ENCODE data around the gene DYNC1I2.
"Not testable (repeated sequence)": the region's sequence is repeated elsewhere in the genome, so short reads cannot be mapped to it uniquely, and the experiment has no call there.

The DYNC1I2 gene

GRCh38 chr2:171772373-171772772 lies 85.1 kb downstream of the DYNC1I2 start:
- H3K27ac ChIP-seq (ENCODE audit: low read length) = no peak overlapping the region
- H3K9me3 ChIP-seq (ENCODE audit: control insufficient read depth, insufficient read depth, low read length) = no peaks in the 10 kb centered on the region; the same call in 1 of the 2 replicates
- H3K4me3 ChIP-seq (ENCODE audit: low read length) = no peak overlapping the region
- no CpG with 5 or more reads among the region's 5 CpGs for WGBS (ENCODE audit: insufficient coverage, insufficient read length)
- H3K36me3 ChIP-seq (ENCODE audit: control insufficient read depth, insufficient read depth, low read length) = no peaks in the 10 kb centered on the region
- H3K27me3 ChIP-seq (ENCODE audit: control insufficient read depth, insufficient read depth, low read length) = no peaks in the 10 kb centered on the region
- no peak for DNase-seq (ENCODE audit: low read depth, low spot score)
- no peaks in the 10 kb centered on the region for H3K4me1 ChIP-seq (ENCODE audit: control insufficient read depth, insufficient read depth, low read length)

GRCh38 chr2:171774581-171774980 lies 87.3 kb downstream of the DYNC1I2 start:
- H3K4me3 ChIP-seq (ENCODE audit: low read length); H3K4me1 ChIP-seq (ENCODE audit: control insufficient read depth, insufficient read depth, low read length); H3K27me3 ChIP-seq (ENCODE audit: control insufficient read depth, insufficient read depth, low read length); H3K36me3 ChIP-seq (ENCODE audit: control insufficient read depth, insufficient read depth, low read length); DNase-seq (ENCODE audit: low read depth, low spot score); H3K9me3 ChIP-seq (ENCODE audit: control insufficient read depth, insufficient read depth, low read length); H3K27ac ChIP-seq (ENCODE audit: low read length): not testable (repeated sequence)
- no CpG with 5 or more reads among the region's 35 CpGs for WGBS (ENCODE audit: insufficient coverage, insufficient read length)

GRCh38 chr2:171778515-171778914 lies 91.2 kb downstream of the DYNC1I2 start:
- Histone ChIP-seq H3K36me3 (ENCODE audit: control insufficient read depth, insufficient read depth, low read length) (no peaks in the 10 kb centered on the region), H3K9me3 (ENCODE audit: control insufficient read depth, insufficient read depth, low read length) (no peaks in the 10 kb centered on the region; the same call in 1 of the 2 replicates), H3K27ac (ENCODE audit: low read length) (no peak overlapping the region), H3K4me1 (ENCODE audit: control insufficient read depth, insufficient read depth, low read length) (no peaks in the 10 kb centered on the region), H3K27me3 (ENCODE audit: control insufficient read depth, insufficient read depth, low read length) (no peaks in the 10 kb centered on the region), H3K4me3 (ENCODE audit: low read length) (no peak overlapping the region)
- no peak for DNase-seq (ENCODE audit: low read depth, low spot score)
- whole genome bisulfite sequencing (ENCODE audit: insufficient coverage, insufficient read length) = no CpG with 5 or more reads among the region's 3 CpGs

GRCh38 chr2:171785450-171785849 lies 98.2 kb downstream of the DYNC1I2 start:
- H3K9me3 ChIP-seq (ENCODE audit: control insufficient read depth, insufficient read depth, low read length) = no peaks in the 10 kb centered on the region
- no peak overlapping the region for H3K4me3 ChIP-seq (ENCODE audit: low read length)
- H3K4me1 ChIP-seq (ENCODE audit: control insufficient read depth, insufficient read depth, low read length) = no peaks in the 10 kb centered on the region
- H3K27me3 ChIP-seq (ENCODE audit: control insufficient read depth, insufficient read depth, low read length) = no peaks in the 10 kb centered on the region
- no peaks in the 10 kb centered on the region for H3K36me3 ChIP-seq (ENCODE audit: control insufficient read depth, insufficient read depth, low read length)
- no peak for DNase-seq (ENCODE audit: low read depth, low spot score)
- H3K27ac ChIP-seq (ENCODE audit: low read length) = no peak overlapping the region
- no CpG with 5 or more reads among the region's 3 CpGs for WGBS (ENCODE audit: insufficient coverage, insufficient read length)

GRCh38 chr2:171787333-171788072 lies 100.2 kb downstream of the DYNC1I2 start:
- no CpG with 5 or more reads among the region's 11 CpGs for WGBS (ENCODE audit: insufficient coverage, insufficient read length)
- Histone ChIP-seq H3K27ac (ENCODE audit: low read length) (no peak overlapping the region), H3K4me3 (ENCODE audit: low read length) (no peak overlapping the region), H3K27me3 (ENCODE audit: control insufficient read depth, insufficient read depth, low read length) (no peaks in the 10 kb centered on the region), H3K9me3 (ENCODE audit: control insufficient read depth, insufficient read depth, low read length) (no peaks in the 10 kb centered on the region), H3K4me1 (ENCODE audit: control insufficient read depth, insufficient read depth, low read length) (no peaks in the 10 kb centered on the region), H3K36me3 (ENCODE audit: control insufficient read depth, insufficient read depth, low read length) (no peaks in the 10 kb centered on the region)
- DNase-seq (ENCODE audit: low read depth, low spot score) = no peak

- H3K36me3 ChIP-seq (ENCODE audit: control insufficient read depth, insufficient read depth, low read length) = no peaks in the 10 kb centered on the region
- no peaks in the 10 kb centered on the region for H3K9me3 ChIP-seq (ENCODE audit: control insufficient read depth, insufficient read depth, low read length)
- no CpG with 5 or more reads among the region's 7 CpGs for WGBS (ENCODE audit: insufficient coverage, insufficient read length)
- H3K27ac ChIP-seq (ENCODE audit: low read length) = no peak overlapping the region
- no peaks in the 10 kb centered on the region for H3K4me1 ChIP-seq (ENCODE audit: control insufficient read depth, insufficient read depth, low read length)
- no peaks in the 10 kb centered on the region for H3K27me3 ChIP-seq (ENCODE audit: control insufficient read depth, insufficient read depth, low read length)
- no peak overlapping the region for H3K4me3 ChIP-seq (ENCODE audit: low read length)
- no peak for DNase-seq (ENCODE audit: low read depth, low spot score)
Measured at GRCh38 chr2:171788316-171788993, 101.2 kb downstream of the DYNC1I2 start.

- Histone ChIP-seq H3K27ac (ENCODE audit: low read length) (no peak overlapping the region), H3K4me3 (ENCODE audit: low read length) (no peak overlapping the region), H3K9me3 (ENCODE audit: control insufficient read depth, insufficient read depth, low read length) (no peaks in the 10 kb centered on the region), H3K27me3 (ENCODE audit: control insufficient read depth, insufficient read depth, low read length) (no peaks in the 10 kb centered on the region), H3K4me1 (ENCODE audit: control insufficient read depth, insufficient read depth, low read length) (peaks cover 1% of the 10 kb centered on the region; the same call in 1 of the 2 replicates), H3K36me3 (ENCODE audit: control insufficient read depth, insufficient read depth, low read length) (no peaks in the 10 kb centered on the region)
- WGBS (ENCODE audit: insufficient coverage, insufficient read length) = no CpG with 5 or more reads among the region's 6 CpGs
- DNase-seq (ENCODE audit: low read depth, low spot score) = no peak
Measured at GRCh38 chr2:171789956-171790355, 102.7 kb downstream of the DYNC1I2 start.

- Histone ChIP-seq H3K27me3 (ENCODE audit: control insufficient read depth, insufficient read depth, low read length) (no peaks in the 10 kb centered on the region; the same call in 1 of the 2 replicates), H3K4me3 (ENCODE audit: low read length) (no peak overlapping the region), H3K4me1 (ENCODE audit: control insufficient read depth, insufficient read depth, low read length) (peaks cover 1% of the 10 kb centered on the region; the same call in 1 of the 2 replicates), H3K36me3 (ENCODE audit: control insufficient read depth, insufficient read depth, low read length) (no peaks in the 10 kb centered on the region), H3K9me3 (ENCODE audit: control insufficient read depth, insufficient read depth, low read length) (no peaks in the 10 kb centered on the region), H3K27ac (ENCODE audit: low read length) (no peak overlapping the region)
- no CpG with 5 or more reads among the region's 4 CpGs for WGBS (ENCODE audit: insufficient coverage, insufficient read length)
- DNase-seq (ENCODE audit: low read depth, low spot score) = no peak
Measured at GRCh38 chr2:171791361-171791760, 104.1 kb downstream of the DYNC1I2 start.

GRCh38 chr2:171792157-171792556 lies 104.9 kb downstream of the DYNC1I2 start:
- H3K27me3 ChIP-seq (ENCODE audit: control insufficient read depth, insufficient read depth, low read length) = no peaks in the 10 kb centered on the region; the same call in 1 of the 2 replicates
- H3K36me3 ChIP-seq (ENCODE audit: control insufficient read depth, insufficient read depth, low read length) = no peaks in the 10 kb centered on the region
- no peak overlapping the region for H3K27ac ChIP-seq (ENCODE audit: low read length)
- WGBS (ENCODE audit: insufficient coverage, insufficient read length) = no CpG with 5 or more reads among the region's 3 CpGs
- H3K9me3 ChIP-seq (ENCODE audit: control insufficient read depth, insufficient read depth, low read length) = no peaks in the 10 kb centered on the region
- H3K4me3 ChIP-seq (ENCODE audit: low read length) = no peak overlapping the region
- no peak for DNase-seq (ENCODE audit: low read depth, low spot score)
- peaks cover 1% of the 10 kb centered on the region; the same call in 1 of the 2 replicates for H3K4me1 ChIP-seq (ENCODE audit: control insufficient read depth, insufficient read depth, low read length)

- H3K27ac ChIP-seq (ENCODE audit: low read length) = no peak overlapping the region
- WGBS (ENCODE audit: insufficient coverage, insufficient read length) = no CpG with 5 or more reads among the region's 4 CpGs
- DNase-seq (ENCODE audit: low read depth, low spot score) = no peak
- no peaks in the 10 kb centered on the region; the same call in 1 of the 2 replicates for H3K27me3 ChIP-seq (ENCODE audit: control insufficient read depth, insufficient read depth, low read length)
- H3K4me1 ChIP-seq (ENCODE audit: control insufficient read depth, insufficient read depth, low read length) = peaks cover 1% of the 10 kb centered on the region; the same call in 1 of the 2 replicates
- H3K4me3 ChIP-seq (ENCODE audit: low read length) = no peak overlapping the region
- no peaks in the 10 kb centered on the region for H3K9me3 ChIP-seq (ENCODE audit: control insufficient read depth, insufficient read depth, low read length)
- no peaks in the 10 kb centered on the region for H3K36me3 ChIP-seq (ENCODE audit: control insufficient read depth, insufficient read depth, low read length)
Measured at GRCh38 chr2:171792886-171793580, 105.8 kb downstream of the DYNC1I2 start.
